Neural progenitor cell (in vitro differentiated cells): ENCODE results near the gene RAMACL.

Experiments
- CTCF ChIP-seq: fragments of 200-600 bp; sonication (generic); IDR thresholded peaks from 2 replicates; pipeline ENCODE4 v1.5.1; 2017; ENCODE audit warnings: antibody characterized with exemption, mild to moderate bottlenecking
- EZH2 ChIP-seq: fragments of 200-600 bp; sonication (generic); IDR thresholded peaks from 2 replicates; pipeline ENCODE4 v1.6.1; 2017; ENCODE audit warnings: antibody characterized with exemption, mild to moderate bottlenecking, moderate library complexity
- EZH2phosphoT487 ChIP-seq: fragments of 200-600 bp; sonication (generic); IDR thresholded peaks from 2 replicates; pipeline ENCODE4 v1.6.1; 2017; ENCODE audit warnings: antibody characterized with exemption

- TF ChIP-seq CTCF (no peak), EZH2 (no peak), EZH2phosphoT487 (no peak)
Observed at GRCh38 chr6:166542580-166542912, 43.9 kb downstream of the RAMACL start.
